GM19324 (cell line): ENCODE measurements around the gene C10orf143.
A peak's percentile ranks its signal among the peaks of the same experiment; 100 is the strongest.
"Not testable (repeated sequence)": the region's sequence is repeated elsewhere in the genome, so short reads cannot be mapped to it uniquely, and the experiment has no call there.

Experiments
- ATAC-seq: cut with Tn5 transposase; IDR thresholded peaks from one replicate; pipeline ENCODE4 v1.9.1; 2021; ENCODE audit warnings: mild to moderate bottlenecking, moderate library complexity; ENCODE audit not compliant: unreplicated experiment, low FRiP score

C10orf143 gene

GRCh38 chr10:130110246-130111112 lies at the start of gene C10orf143:
Gene C10orf143, minus strand, starts transcription at chr10:130110830. Its CDS starts 58 bp downstream, at chr10:130110772.
- ATAC-seq: peak; percentile 90

- no peak for ATAC-seq
These were observed 48.7 kb upstream of the C10orf143 start for GRCh38 chr10:130159192-130159794.

GRCh38 chr10:130146042-130146441 lies 35.4 kb upstream of the C10orf143 start:
- no peak for ATAC-seq

- ATAC-seq: peak; percentile 93
These were observed 31.2 kb upstream of the C10orf143 start for GRCh38 chr10:130141878-130142277.

GRCh38 chr10:130141460-130141859 lies 30.8 kb upstream of the C10orf143 start:
- ATAC-seq: no peak

- no peak for ATAC-seq
These were observed 30.4 kb upstream of the C10orf143 start for GRCh38 chr10:130141038-130141437.

GRCh38 chr10:130140425-130140824 lies 29.8 kb upstream of the C10orf143 start:
- ATAC-seq: no peak

- no peak for ATAC-seq
These were observed 27.8 kb upstream of the C10orf143 start for GRCh38 chr10:130138479-130138866.

- no peak for ATAC-seq
These were observed 27.2 kb upstream of the C10orf143 start for GRCh38 chr10:130137659-130138478.

GRCh38 chr10:130137090-130137448 lies 26.4 kb upstream of the C10orf143 start:
- no peak for ATAC-seq

GRCh38 chr10:130136226-130137089 lies 25.8 kb upstream of the C10orf143 start, which contains the start of gene GLRX3:
Gene GLRX3, plus strand, starts transcription at chr10:130136391. Its CDS starts 30 bp downstream, at chr10:130136421.
- peak; percentile 91 for ATAC-seq

GRCh38 chr10:130135676-130136225 lies 25.1 kb upstream of the C10orf143 start:
- ATAC-seq: no peak

- no peak for ATAC-seq
These were observed 18.3 kb upstream of the C10orf143 start for GRCh38 chr10:130128922-130129321.

- ATAC-seq: no peak
These were observed 17.6 kb upstream of the C10orf143 start for GRCh38 chr10:130128062-130128781.

- ATAC-seq: peak; percentile 85
These were observed 16.9 kb upstream of the C10orf143 start for GRCh38 chr10:130127364-130128061.

GRCh38 chr10:130121486-130122079 lies 11.0 kb upstream of the C10orf143 start:
- no peak for ATAC-seq

GRCh38 chr10:130117535-130117934 lies 6.9 kb upstream of the C10orf143 start:
- not testable (repeated sequence) for ATAC-seq

GRCh38 chr10:130116942-130117341 lies 6.3 kb upstream of the C10orf143 start:
- not testable (repeated sequence) for ATAC-seq
